Liver (tissue), 9 donors: ENCODE data around the gene GTPBP3. TPM values are rescaled to one million over a fixed set of nuclear protein-coding genes. Genes with fewer than 3 reads are reported as not detected.

Source experiments
- DNase-seq: peaks from one replicate; pipeline ENCODE4 v3.0.0-alpha.2; 2017; ENCODE audit warnings: low spot score
- H3K27ac ChIP-seq, 2 donors: one replicate each; pipeline ENCODE4 v1.7.0; 2013; ENCODE audit warnings: inconsistent platforms in 2 of 2, low read length in 2 of 2, control low read depth in 1 of 2, low read depth in 1 of 2, mild to moderate bottlenecking in 1 of 2
- H3K27me3 ChIP-seq, 4 donors: one replicate each; pipeline versions ENCODE4 v1.6.1 to v1.7.0; 2013; ENCODE audit warnings: low read length in 3 of 4, inconsistent platforms in 1 of 4, mild to moderate bottlenecking in 1 of 4, moderate library complexity in 1 of 4; ENCODE audit not compliant: control insufficient read depth in 4 of 4, insufficient read depth in 4 of 4
- H3K36me3 ChIP-seq, 4 donors: one replicate each; pipeline versions ENCODE4 v1.6.1 to v1.7.0; 2013; ENCODE audit warnings: low read length in 3 of 4, mild to moderate bottlenecking in 3 of 4, low read depth in 1 of 4, moderate library complexity in 1 of 4; ENCODE audit not compliant: control insufficient read depth in 4 of 4, insufficient read depth in 3 of 4
- H3K4me1 ChIP-seq, 4 donors: one replicate each; pipeline versions ENCODE4 v1.6.1 to v1.7.0; 2013; ENCODE audit warnings: low read length in 3 of 4, mild to moderate bottlenecking in 3 of 4, moderate library complexity in 1 of 4; ENCODE audit not compliant: control insufficient read depth in 4 of 4, insufficient read depth in 4 of 4
- H3K4me3 ChIP-seq, 3 donors: one replicate each; pipeline versions ENCODE4 v1.6.1 to v1.7.0; 2013; ENCODE audit warnings: low read length in 3 of 3, control low read depth in 1 of 3, low read depth in 1 of 3, mild to moderate bottlenecking in 1 of 3
- H3K9ac ChIP-seq, 2 donors: one replicate each; pipeline ENCODE4 v1.7.0; 2013; ENCODE audit warnings: low read length in 2 of 2, mild to moderate bottlenecking in 2 of 2, moderate library complexity in 2 of 2, control low read depth in 1 of 2, low read depth in 1 of 2
- H3K9me3 ChIP-seq, 4 donors: one replicate each; pipeline versions ENCODE4 v1.6.1 to v1.7.0; 2013; ENCODE audit warnings: low read length in 3 of 4; ENCODE audit not compliant: control insufficient read depth in 4 of 4
- ATF3 ChIP-seq: IDR thresholded peaks from 2 replicates; pipeline ENCODE4 v1.6.1; 2016; ENCODE audit warnings: antibody characterized with exemption
- CTCF ChIP-seq: fragments of 150-350 bp; IDR thresholded peaks from 2 replicates; pipeline ENCODE4 v1.5.1; 2017; ENCODE audit warnings: improper control_type of control experiment, low read depth, low read length; ENCODE audit not compliant: missing input control
- EGR1 ChIP-seq, 2 donors: IDR thresholded peaks; 2 replicates each; pipeline ENCODE4 v1.6.1; 2016 to 2018; ENCODE audit warnings: antibody characterized with exemption in 2 of 2, low read depth in 2 of 2
- FOXA1 ChIP-seq: IDR thresholded peaks from 2 replicates; pipeline ENCODE4 v1.6.1; 2016; ENCODE audit warnings: antibody characterized with exemption
- GABPA ChIP-seq, 2 donors: IDR thresholded peaks in 1 of 2; conservative IDR thresholded peaks in 1 of 2; 2 replicates each; pipeline ENCODE4 v1.6.1; 2016; ENCODE audit warnings: antibody characterized with exemption in 2 of 2, mild to moderate bottlenecking in 1 of 2, moderate library complexity in 1 of 2
- HNF4A ChIP-seq, 2 donors: conservative IDR thresholded peaks; 2 replicates each; pipeline ENCODE4 v1.6.1; 2016; ENCODE audit warnings: antibody characterized with exemption in 2 of 2, mild to moderate bottlenecking in 2 of 2
- HNF4G ChIP-seq: IDR thresholded peaks from 2 replicates; pipeline ENCODE4 v1.6.1; 2016; ENCODE audit warnings: antibody characterized with exemption
- JUND ChIP-seq, 2 donors: IDR thresholded peaks; 2 replicates each; pipeline ENCODE4 v1.6.1; 2016; ENCODE audit warnings: antibody characterized with exemption in 2 of 2
- MAX ChIP-seq: IDR thresholded peaks from 2 replicates; pipeline ENCODE4 v1.6.1; 2016; ENCODE audit warnings: antibody characterized with exemption
- NR2F2 ChIP-seq: IDR thresholded peaks from 2 replicates; pipeline ENCODE4 v1.6.1; 2016; ENCODE audit warnings: antibody characterized with exemption
- REST ChIP-seq: IDR thresholded peaks from 2 replicates; pipeline ENCODE4 v1.6.1; 2016; ENCODE audit warnings: antibody characterized with exemption, mild to moderate bottlenecking
- RXRA ChIP-seq, 2 donors: IDR thresholded peaks; 2 replicates each; pipeline ENCODE4 v1.6.1; 2017 to 2018; ENCODE audit warnings: antibody characterized with exemption in 2 of 2, mild to moderate bottlenecking in 1 of 2
- SP1 ChIP-seq: IDR thresholded peaks from 2 replicates; pipeline ENCODE4 v1.6.1; 2018; ENCODE audit warnings: antibody characterized with exemption, mild to moderate bottlenecking
- YY1 ChIP-seq: IDR thresholded peaks from 2 replicates; pipeline ENCODE4 v1.6.1; 2016; ENCODE audit warnings: antibody characterized with exemption, mild to moderate bottlenecking
- ZBTB33 ChIP-seq: IDR thresholded peaks from 2 replicates; pipeline ENCODE4 v1.6.1; 2016; ENCODE audit warnings: antibody characterized with exemption
- WGBS: extraction: QIAGEN DNeasy Blood & Tissue Kit; methylation state at CpG from one replicate; pipeline ENCODE4 v1.1.7; 2013; 5-methylcytosine and 5-hydroxymethylcytosine counted together
- polyA plus RNA-seq, 2 donors: library from polyadenylated mRNA; stranded (reverse) in 1 of 2; unstranded in 1 of 2; fragments of 200-250 nt in 1 of 2; fragments of >200 nt in 1 of 2; fragmentation: Nextera tagmentation in 1 of 2; extraction: Ambion mirVana in 1 of 2; gene quantifications; one replicate each; pipeline versions ENCODE4 v1.2.1 to v1.2.3, GENCODE V29; 2013 to 2015
- total RNA-seq, 2 donors: library from RNA; depleted of rRNA; stranded (reverse); fragments of >200 nt; gene quantifications; one replicate each; pipeline ENCODE4 v1.2.3, GENCODE V29; 2014
- donor health status: healthy.
- donor health status: healthy.
- donor health status: healthy.
- donor health status: healthy.
- donor health status: healthy.

The GTPBP3 gene
- total and polyA plus RNA-seq, 4 donors, result 4.9 to 15.5 (median 9.6) TPM

DNA sequence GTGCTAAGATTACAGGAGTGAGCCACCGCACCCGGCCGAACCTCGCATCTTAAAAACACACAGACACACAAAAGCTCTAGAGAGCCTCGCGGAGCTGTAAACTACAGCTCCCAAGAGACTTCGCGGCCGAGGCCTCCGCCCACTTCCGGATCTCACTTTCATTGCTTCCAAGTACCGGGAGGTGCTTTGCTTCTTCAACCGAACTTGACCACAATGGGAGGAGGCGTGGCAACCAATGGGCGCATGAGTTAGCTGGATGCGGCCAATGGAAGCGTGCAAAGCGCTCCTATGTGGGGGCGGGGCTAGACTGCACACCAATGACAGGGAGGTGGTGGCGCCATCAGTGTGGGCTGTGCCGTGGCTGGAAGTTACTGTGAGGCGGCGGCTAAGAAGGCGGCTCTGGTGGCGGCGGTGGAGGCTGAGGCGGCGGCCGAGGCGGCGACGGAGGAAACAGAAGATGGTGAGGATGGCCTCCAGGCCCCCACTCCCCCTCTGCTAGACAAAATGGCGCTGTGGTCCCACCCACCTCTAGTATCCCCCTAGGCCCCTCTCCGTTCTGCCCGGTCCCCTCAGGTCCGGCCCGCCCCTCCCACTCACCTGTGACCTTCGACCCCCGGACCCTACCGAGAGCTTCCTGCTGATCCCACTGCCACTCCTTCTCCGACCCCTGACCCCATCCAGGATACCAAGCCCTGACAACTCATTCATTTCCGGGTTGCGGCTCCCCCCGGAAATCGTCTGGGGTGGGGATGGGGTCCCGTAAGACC is 28.0 kb upstream of the GTPBP3 start, which contains the start of gene DDA1 (continued):
- TF ChIP-seq REST (peak; percentile 69), HNF4A (conservative IDR thresholded peaks at IDR 0.05) (peak; percentile 15 to 50)

DNA sequence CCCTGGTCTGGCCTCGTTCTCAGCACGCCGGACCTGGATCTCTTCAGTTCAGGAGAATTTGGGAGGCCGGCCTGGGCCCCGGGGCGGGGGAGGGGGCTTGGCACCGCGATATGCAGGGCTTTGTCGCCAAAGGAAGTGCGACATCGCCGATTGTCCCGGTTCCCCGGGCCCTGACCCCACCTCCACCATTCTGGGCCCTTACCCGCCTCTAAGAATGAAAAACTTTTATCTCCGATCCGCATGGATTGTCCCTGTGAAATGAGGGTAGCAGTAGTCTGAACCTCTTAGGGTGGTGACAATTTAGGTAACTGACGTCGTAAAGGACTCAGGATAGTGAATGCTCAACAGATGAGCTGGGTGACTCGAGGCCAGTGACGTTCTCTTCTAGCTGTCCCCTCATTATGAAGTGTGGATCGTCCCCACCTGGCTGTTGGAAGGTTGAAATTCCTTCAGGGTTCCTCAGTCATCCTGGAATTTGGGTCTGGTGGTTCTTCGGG is 27.3 kb upstream of the GTPBP3 start:
- H3K4me1 ChIP-seq, result peaks cover 0 to 44% (median 29%) of the 10 kb centered on the region in 4 donors
- H3K27me3 ChIP-seq, result no peaks in the 10 kb centered on the region
- TF ChIP-seq MAX (no peak), SP1 (no peak), GABPA (IDR thresholded peaks at IDR 0.05 in 1 of 2, conservative IDR thresholded peaks at IDR 0.05 in 1 of 2) (peak in 1 of 2 donors; percentile 39)
- peak overlapping the region; percentile 45 to 66 for H3K9ac ChIP-seq
- WGBS, result 10% methylated on average over 23 of the region's 23 CpGs
- H3K27ac ChIP-seq, result peak overlapping the region; percentile 42 to 52
- peak overlapping the region; percentile 57 to 89 (median 80) for H3K4me3 ChIP-seq
- H3K36me3 ChIP-seq, result peaks cover 5 to 13% (median 10%) of the 10 kb centered on the region in 4 donors
- DNase-seq, result no peak
- no peaks in the 10 kb centered on the region for H3K9me3 ChIP-seq

DNA sequence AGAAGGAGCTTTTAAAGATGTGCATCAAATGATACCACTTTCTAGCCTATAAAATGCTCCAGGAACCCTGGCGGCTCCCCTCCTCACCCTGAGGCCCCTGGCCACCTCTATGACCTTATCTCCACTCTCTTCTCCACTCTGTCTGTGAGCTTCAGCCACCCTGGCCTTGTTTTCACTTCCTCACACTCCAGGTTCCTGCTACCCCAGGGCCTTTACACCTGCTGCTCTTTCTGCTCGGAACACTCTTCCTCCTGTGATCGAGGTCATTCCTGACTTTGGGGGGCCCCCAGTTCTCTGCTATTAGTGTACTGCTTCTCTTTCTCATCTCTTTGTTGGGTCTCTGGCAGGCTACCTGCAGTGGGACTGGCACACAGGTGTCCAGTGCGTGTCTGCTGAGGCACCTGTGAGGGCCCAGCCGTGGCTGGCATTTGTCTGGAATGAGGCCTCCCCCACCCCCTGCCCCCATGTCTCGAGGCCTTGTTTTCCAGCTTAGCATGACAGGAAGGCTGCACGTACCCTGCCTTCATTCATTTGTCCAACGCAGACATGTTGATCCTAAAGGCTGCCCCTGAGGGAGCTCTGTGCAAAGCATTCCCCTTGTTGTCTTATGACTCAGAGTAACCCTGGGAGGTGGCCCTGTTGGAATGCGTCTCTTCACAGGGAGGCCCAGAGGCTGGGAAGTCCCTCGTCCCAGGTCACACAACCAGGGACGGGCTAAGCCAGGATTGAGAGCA is 25.7 kb upstream of the GTPBP3 start:
- no peak overlapping the region for H3K27ac ChIP-seq
- no peak for TF ChIP-seq REST
- TF ChIP-seq ATF3, result no peak
- TF ChIP-seq CTCF, result no peak
- no peak for TF ChIP-seq FOXA1
- no peak for TF ChIP-seq YY1
- no peak for TF ChIP-seq SP1
- no peak for TF ChIP-seq NR2F2
- TF ChIP-seq EGR1 (IDR thresholded peaks at IDR 0.05; ENCODE audit: low read depth in 2 of 2), result no peak
- no peak for TF ChIP-seq ZBTB33
- no peak for TF ChIP-seq HNF4G
- no peak for TF ChIP-seq MAX
- TF ChIP-seq RXRA (IDR thresholded peaks at IDR 0.05), result no peak
- TF ChIP-seq JUND (IDR thresholded peaks at IDR 0.05), result no peak
- TF ChIP-seq HNF4A (conservative IDR thresholded peaks at IDR 0.05), result no peak

More for the DNA sequence above, 25.7 kb upstream of the GTPBP3 start:
- Histone ChIP-seq H3K4me3 (no peak overlapping the region), H3K9me3 (no peaks in the 10 kb centered on the region), H3K27me3 (no peaks in the 10 kb centered on the region), H3K36me3 (peaks cover 12 to 20% (median 17%) of the 10 kb centered on the region in 4 donors), H3K9ac (no peak overlapping the region), H3K4me1 (peaks cover 0 to 35% (median 21%) of the 10 kb centered on the region in 4 donors)
- WGBS, result 81% methylated on average over 11 of the region's 11 CpGs
- DNase-seq, result no peak
